Thoracic aorta (tissue), 2 donors: ENCODE results near the gene COL12A1. TPM values are rescaled to one million over a fixed set of nuclear protein-coding genes. Genes with fewer than 3 reads are reported as not detected.

ENCODE experiments used
- ATAC-seq: fragments of 150-250 bp; one replicate; pipeline ENCODE4 v1.8.0; 2017; ENCODE audit warnings: low read depth; ENCODE audit not compliant: insufficient number of reproducible peaks, low FRiP score
- DNase-seq: peaks from one replicate; pipeline ENCODE4 v3.0.0-alpha.2; 2020; ENCODE audit warnings: low spot score
- H3K27ac ChIP-seq, 2 donors: fragments of 200-600 bp; sonication (generic); 1 replicate in 1 of 2; 2 replicates in 1 of 2; pipeline ENCODE4 v1.5.1; 2016; ENCODE audit warnings: mild to moderate bottlenecking in 2 of 2, moderate library complexity in 2 of 2
- H3K27me3 ChIP-seq: fragments of 200-600 bp; sonication (generic); replicated peaks from 2 replicates; pipeline ENCODE4 v1.6.0; 2016; ENCODE audit warnings: mild to moderate bottlenecking; ENCODE audit not compliant: insufficient read depth
- H3K36me3 ChIP-seq: fragments of 200-600 bp; sonication (generic); one replicate; pipeline ENCODE4 v1.5.1; 2016
- H3K4me1 ChIP-seq, 2 donors: fragments of 200-600 bp; sonication (generic); 1 replicate in 1 of 2; 2 replicates in 1 of 2; pipeline versions ENCODE4 v1.5.1 to v1.6.0; 2016; ENCODE audit warnings: low read depth in 2 of 2, mild to moderate bottlenecking in 1 of 2; ENCODE audit not compliant: control insufficient read depth in 1 of 2
- H3K4me3 ChIP-seq: fragments of 200-600 bp; sonication (generic); 2 replicates; pipeline ENCODE4 v1.5.1; 2016; ENCODE audit warnings: mild to moderate bottlenecking
- H3K9me3 ChIP-seq: fragments of 200-600 bp; sonication (generic); 2 replicates; pipeline ENCODE4 v1.5.1; 2016
- total RNA-seq, 2 donors: library from RNA; depleted of rRNA; stranded (reverse); fragments of >200 nt; gene quantifications; one replicate each; pipeline versions ENCODE4 v1.1.0 to v1.2.3, GENCODE V29; 2016
- TF ChIP-seq, protein P1 (sequence below): fragments of 200-600 bp; sonication (generic); IDR thresholded peaks from one replicate; pipeline ENCODE4 v1.5.1; 2019; ENCODE audit warnings: antibody characterized with exemption

Gene COL12A1
- total RNA-seq, 2 donors from 2014 or later, result 92.3 to 131 TPM

- Histone ChIP-seq H3K27ac (no peak overlapping the region), H3K9me3 (no peaks in the 10 kb centered on the region), H3K4me1 (peaks cover 0 to 17% of the 10 kb centered on the region in 2 donors), H3K27me3 (no peaks in the 10 kb centered on the region), H3K36me3 (no peaks in the 10 kb centered on the region), H3K4me3 (no peak overlapping the region)
- no peak for DNase-seq
- ATAC-seq, result no peak
- TF ChIP-seq, protein P1, sequence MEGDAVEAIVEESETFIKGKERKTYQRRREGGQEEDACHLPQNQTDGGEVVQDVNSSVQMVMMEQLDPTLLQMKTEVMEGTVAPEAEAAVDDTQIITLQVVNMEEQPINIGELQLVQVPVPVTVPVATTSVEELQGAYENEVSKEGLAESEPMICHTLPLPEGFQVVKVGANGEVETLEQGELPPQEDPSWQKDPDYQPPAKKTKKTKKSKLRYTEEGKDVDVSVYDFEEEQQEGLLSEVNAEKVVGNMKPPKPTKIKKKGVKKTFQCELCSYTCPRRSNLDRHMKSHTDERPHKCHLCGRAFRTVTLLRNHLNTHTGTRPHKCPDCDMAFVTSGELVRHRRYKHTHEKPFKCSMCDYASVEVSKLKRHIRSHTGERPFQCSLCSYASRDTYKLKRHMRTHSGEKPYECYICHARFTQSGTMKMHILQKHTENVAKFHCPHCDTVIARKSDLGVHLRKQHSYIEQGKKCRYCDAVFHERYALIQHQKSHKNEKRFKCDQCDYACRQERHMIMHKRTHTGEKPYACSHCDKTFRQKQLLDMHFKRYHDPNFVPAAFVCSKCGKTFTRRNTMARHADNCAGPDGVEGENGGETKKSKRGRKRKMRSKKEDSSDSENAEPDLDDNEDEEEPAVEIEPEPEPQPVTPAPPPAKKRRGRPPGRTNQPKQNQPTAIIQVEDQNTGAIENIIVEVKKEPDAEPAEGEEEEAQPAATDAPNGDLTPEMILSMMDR, result no peak
Measured at GRCh38 chr6:75150685-75151412, 55.0 kb downstream of the COL12A1 start.

GRCh38 chr6:75149696-75150095 is 56.2 kb downstream of the COL12A1 start:
- no peak overlapping the region for H3K27ac ChIP-seq
- H3K4me3 ChIP-seq, result no peak overlapping the region
- H3K4me1 ChIP-seq, result peaks cover 0 to 17% of the 10 kb centered on the region in 2 donors
- ATAC-seq (no peak), DNase-seq (no peak)
- H3K27me3 ChIP-seq, result no peaks in the 10 kb centered on the region
- H3K36me3 ChIP-seq, result no peaks in the 10 kb centered on the region
- TF ChIP-seq, protein P1, result no peak
- H3K9me3 ChIP-seq, result no peaks in the 10 kb centered on the region

GRCh38 chr6:75149240-75149639 is 56.6 kb downstream of the COL12A1 start:
- H3K27ac ChIP-seq, result no peak overlapping the region

GRCh38 chr6:75147512-75147911 is 58.3 kb downstream of the COL12A1 start:
- Histone ChIP-seq H3K9me3 (no peaks in the 10 kb centered on the region), H3K36me3 (no peaks in the 10 kb centered on the region), H3K27ac (no peak overlapping the region), H3K27me3 (no peaks in the 10 kb centered on the region), H3K4me3 (no peak overlapping the region), H3K4me1 (peaks cover 0 to 17% of the 10 kb centered on the region in 2 donors)
- no peak for DNase-seq
- no peak for ATAC-seq
- TF ChIP-seq, protein P1, result no peak

More at GRCh38 chr6:75149240-75149639, 56.6 kb downstream of the COL12A1 start:
- TF ChIP-seq, protein P1, result no peak
- peaks cover 0 to 17% of the 10 kb centered on the region in 2 donors for H3K4me1 ChIP-seq
- ATAC-seq (no peak), DNase-seq (no peak)
- no peaks in the 10 kb centered on the region for H3K36me3 ChIP-seq
- H3K4me3 ChIP-seq, result no peak overlapping the region
- H3K27me3 ChIP-seq, result no peaks in the 10 kb centered on the region
- H3K9me3 ChIP-seq, result no peaks in the 10 kb centered on the region

- DNase-seq (no peak), ATAC-seq (no peak)
- peaks cover 0 to 17% of the 10 kb centered on the region in 2 donors for H3K4me1 ChIP-seq
- no peak overlapping the region for H3K27ac ChIP-seq
- no peaks in the 10 kb centered on the region for H3K36me3 ChIP-seq
- no peak overlapping the region for H3K4me3 ChIP-seq
- TF ChIP-seq, protein P1, result no peak
- no peaks in the 10 kb centered on the region for H3K27me3 ChIP-seq
- H3K9me3 ChIP-seq, result no peaks in the 10 kb centered on the region
Measured at GRCh38 chr6:75145976-75146375, 59.9 kb downstream of the COL12A1 start.
